ENCODE data around the gene PDAP1. TPM values are rescaled to one million over a fixed set of nuclear protein-coding genes. Genes with fewer than 3 reads are reported as not detected.

PDAP1 gene
- total and polyA plus RNA-seq, 2 of the 8 experiments (the other 6 are each of a cell fraction or from before 2014, with no cell fraction given) = 26.6 to 169 TPM

- Histone ChIP-seq H2BK20ac (ENCODE audit: low read length) (no peak overlapping the region), H2BK120ac (replicated peaks; ENCODE audit: low read depth, low read length) (no peak overlapping the region), H3K9ac (replicated peaks in 1 of 4; ENCODE audit: extremely low read depth in 1 of 4, low read depth in 3 of 4, low read length in 3 of 4) (no peak overlapping the region), H3K4me2 (ENCODE audit: insufficient read depth in 1 of 2, low read depth in 2 of 2, low read length in 2 of 2) (no peak overlapping the region), H3K23ac (ENCODE audit: insufficient read length) (no peak overlapping the region), H3K36me3 (ENCODE audit: control insufficient read depth in 2 of 4, insufficient read depth in 4 of 4, low read length in 3 of 4) (peaks cover 2 to 9% (median 6%) of the 10 kb centered on the region in 4 experiments; a peak in 3 of 8 replicates), H3K27me3 (replicated peaks in 1 of 4; ENCODE audit: control insufficient read depth in 3 of 4, extremely low read depth in 1 of 4, insufficient read depth in 3 of 4, low read length in 3 of 4) (no peaks in the 10 kb centered on the region), H2AK5ac (ENCODE audit: low read depth, low read length) (no peak overlapping the region), H4K5ac (ENCODE audit: insufficient read length, low read depth, low read length) (no peak overlapping the region), H2BK15ac (ENCODE audit: low read length) (no peak overlapping the region), H3K27ac (ENCODE audit: low read depth, low read length) (no peak overlapping the region), H3K4ac (replicated peaks; ENCODE audit: insufficient read length, low read depth, low read length) (no peak overlapping the region), H4K8ac (ENCODE audit: extremely low read depth, insufficient read depth, low read length) (no peak overlapping the region), H4K20me1 (replicated peaks in 1 of 2; ENCODE audit: control insufficient read depth in 1 of 2, insufficient read depth in 2 of 2, low read length in 2 of 2) (peaks cover 12 to 21% of the 10 kb centered on the region in 2 experiments), H2AFZ (ENCODE audit: low read length) (no peak overlapping the region), H2BK5ac (ENCODE audit: low read depth, low read length) (no peak overlapping the region), H3K23me2 (ENCODE audit: low read depth, low read length) (no peaks in the 10 kb centered on the region; the same call in 1 of the 2 replicates), H3K4me1 (replicated peaks in 1 of 4; ENCODE audit: control insufficient read depth in 3 of 4, insufficient read depth in 4 of 4, low read length in 3 of 4) (peaks cover 0 to 5% (median 1%) of the 10 kb centered on the region in 4 experiments; a peak in 3 of 7 replicates), H3K9me3 (ENCODE audit: insufficient read depth in 2 of 2, low read depth in 1 of 2, low read length in 1 of 2) (no peaks in the 10 kb centered on the region), H4K91ac (replicated peaks; ENCODE audit: insufficient read length, low read length) (no peak overlapping the region), H3K79me1 (ENCODE audit: low read depth, low read length) (peaks cover 13% of the 10 kb centered on the region), H3K79me2 (ENCODE audit: control insufficient read depth in 1 of 2, insufficient read depth in 2 of 2, low read length in 2 of 2) (peaks cover 0 to 13% of the 10 kb centered on the region in 2 experiments; a peak in 1 of 4 replicates), H3K18ac (ENCODE audit: extremely low read depth, low read length) (no peak overlapping the region), H3K4me3 (ENCODE audit: extremely low read depth in 1 of 4, insufficient read depth in 2 of 4, low read depth in 3 of 4, low read length in 4 of 4) (no peak overlapping the region), H3K14ac (ENCODE audit: insufficient read length) (no peak overlapping the region), H2BK12ac (ENCODE audit: low read depth, low read length) (no peak overlapping the region), H3K56ac (replicated peaks; ENCODE audit: insufficient read length, low read depth, low read length) (no peak overlapping the region)
- DNase-seq (ENCODE audit: low read depth in 1 of 2, low spot score in 2 of 2) (no peak), FAIRE-seq (no peak)
- CTCF ChIA-PET (ENCODE audit: partially characterized antibody) = no interaction called here
- POLR2A ChIA-PET (ENCODE audit: partially characterized antibody) = interaction anchor here (1.5 to 3.3 kb wide), 3 partner anchors 9 to 15 kb away, joined by 3 to 18 read pairs (median 4); no protein-coding TSS in a partner anchor
- 90% methylated on average over 13 of the region's 13 CpGs; no CpG with 5 or more reads in 1 of the 2 experiments for WGBS, 2 experiments (ENCODE audit: extremely low coverage in 1 of 2, insufficient coverage in 1 of 2, insufficient read length in 1 of 2, insufficient replicate concordance in 2 of 2, low coverage in 1 of 2, low lambda C conversion rate in 2 of 2, missing lambda C conversion rate in 1 of 2)
- no peak for TF ChIP-seq GABPA (IDR thresholded peaks at IDR 0.05; ENCODE audit: borderline replicate concordance, insufficient read depth, low read length)
- no peak for TF ChIP-seq POLR2AphosphoS5 (IDR thresholded peaks at IDR 0.05; ENCODE audit: low read depth, low read length)
- no peak for TF ChIP-seq BCL11A (IDR thresholded peaks at IDR 0.05; ENCODE audit: low read depth in 2 of 2, low read length in 2 of 2)
- TF ChIP-seq KDM5A (IDR thresholded peaks at IDR 0.05; ENCODE audit: low read length) = no peak
- TF ChIP-seq CEBPB (IDR thresholded peaks at IDR 0.05; ENCODE audit: low read depth, low read length) = no peak
- no peak for TF ChIP-seq E2F6 (IDR thresholded peaks at IDR 0.05)
- TF ChIP-seq SP1 (IDR thresholded peaks at IDR 0.05; ENCODE audit: low read depth, low read length) = no peak
- TF ChIP-seq TCF12 (IDR thresholded peaks at IDR 0.05; ENCODE audit: low read depth, low read length) = no peak
- no peak for TF ChIP-seq PHF8 (conservative IDR thresholded peaks at IDR 0.05; ENCODE audit: low read depth, low read length)
- TF ChIP-seq GTF2F1 (IDR thresholded peaks at IDR 0.05; ENCODE audit: borderline replicate concordance, low read depth, low read length) = no peak
- no peak for TF ChIP-seq SIRT6 (IDR thresholded peaks at IDR 0.05; ENCODE audit: low read length)
- TF ChIP-seq POU5F1 (IDR thresholded peaks at IDR 0.05; ENCODE audit: low read depth, low read length) = no peak
- no peak for TF ChIP-seq CBX8 (IDR thresholded peaks at IDR 0.05; ENCODE audit: borderline replicate concordance, low read depth, low read length)
- TF ChIP-seq TAF7 (optimal IDR thresholded peaks at IDR 0.05; ENCODE audit: borderline replicate concordance, low read depth, low read length) = no peak
These were observed 24.5 kb downstream of the PDAP1 start for GRCh38 chr7:99383791-99384370.
